Lower leg skin (tissue), 3 donors: Measurements from ENCODE around the gene KIR3DL3.
"Not testable (repeated sequence)": the region's sequence is repeated elsewhere in the genome, so short reads cannot be mapped to it uniquely, and the experiment has no call there.

Experiments
- CTCF ChIP-seq, 3 donors: fragments of 450-650 bp; IDR thresholded peaks; one replicate each; pipeline ENCODE4 v1.5.1; 2016; ENCODE audit warnings: antibody characterized with exemption in 3 of 3, mild to moderate bottlenecking in 3 of 3, moderate library complexity in 2 of 3
- POLR2A ChIP-seq, 2 donors: fragments of 450-650 bp; IDR thresholded peaks; one replicate each; pipeline ENCODE4 v1.6.1; 2016 to 2017; ENCODE audit warnings: antibody characterized with exemption in 2 of 2, mild to moderate bottlenecking in 1 of 2, moderate library complexity in 1 of 2

GRCh38 chr19:54758577-54758976 is 34.3 kb downstream of the KIR3DL3 start:
- TF ChIP-seq POLR2A, CTCF (IDR thresholded peaks at IDR 0.05): not testable (repeated sequence)
